GM23338 (cell line): ENCODE data around the gene NBAS. TPM values are rescaled to one million over a fixed set of nuclear protein-coding genes. Genes with fewer than 3 reads are reported as not detected.

Source experiments
- ATAC-seq: fragments of 200-7000 bp; cut with Tn5 transposase; 3 replicates; pipeline ENCODE4 v1.9.1; 2020
- DNase-seq: peaks from one replicate; pipeline ENCODE4 v3.0.0-alpha.2; 2015; ENCODE audit warnings: low spot score
- H2AFZ ChIP-seq: fragments of 200-600 bp; sonication (generic); 2 replicates; pipeline ENCODE4 v1.8.0; 2016; ENCODE audit warnings: antibody characterized with exemption, mild to moderate bottlenecking, moderate library complexity
- H3F3A ChIP-seq: fragments of 200-600 bp; sonication (generic); replicated peaks from 2 replicates; pipeline ENCODE4 v1.8.0; 2017; ENCODE audit warnings: antibody characterized with exemption, mixed run types, low read depth
- H3K27ac ChIP-seq: fragments of 200-600 bp; sonication (generic); 2 replicates; pipeline ENCODE4 v1.6.1; 2016; ENCODE audit warnings: low read depth
- H3K27me3 ChIP-seq: fragments of 200-600 bp; sonication (generic); 2 replicates; pipeline ENCODE4 v1.8.0; 2016; ENCODE audit warnings: mild to moderate bottlenecking, mixed run types, moderate library complexity; ENCODE audit not compliant: insufficient read depth
- H3K36me3 ChIP-seq: fragments of 200-600 bp; sonication (generic); 2 replicates; pipeline ENCODE4 v1.8.0; 2016; ENCODE audit warnings: mild to moderate bottlenecking; ENCODE audit not compliant: insufficient read depth
- H3K4me1 ChIP-seq: fragments of 200-600 bp; sonication (generic); 2 replicates; pipeline ENCODE4 v1.8.0; 2016; ENCODE audit warnings: mild to moderate bottlenecking, moderate library complexity; ENCODE audit not compliant: insufficient read depth
- H3K4me2 ChIP-seq: fragments of 200-600 bp; sonication (generic); 2 replicates; pipeline ENCODE4 v1.7.1; 2017; ENCODE audit warnings: mixed run types
- H3K4me3 ChIP-seq: fragments of 200-600 bp; sonication (generic); 2 replicates; pipeline ENCODE4 v1.6.1; 2016; ENCODE audit warnings: mixed run types
- H3K79me2 ChIP-seq: fragments of 200-600 bp; sonication (generic); replicated peaks from 2 replicates; pipeline ENCODE4 v1.8.0; 2017; ENCODE audit warnings: mild to moderate bottlenecking; ENCODE audit not compliant: insufficient read depth
- H3K9me2 ChIP-seq: fragments of 200-600 bp; sonication (generic); 2 replicates; pipeline ENCODE4 v1.8.0; 2017; ENCODE audit not compliant: insufficient read depth
- H4K20me1 ChIP-seq: fragments of 200-600 bp; sonication (generic); replicated peaks from 2 replicates; pipeline ENCODE4 v1.8.0; 2017; ENCODE audit warnings: mild to moderate bottlenecking; ENCODE audit not compliant: insufficient read depth
- H3K27ac Mint-ChIP-seq: 2 replicates; pipeline ENCODE4 v1.8.0; 2020; ENCODE audit warnings: inconsistent platforms, mild to moderate bottlenecking, moderate library complexity, mixed read lengths
- H3K27me3 Mint-ChIP-seq: 3 replicates; pipeline ENCODE4 v1.8.0; 2022; ENCODE audit warnings: low read depth, mild to moderate bottlenecking, moderate library complexity, mixed read lengths, inconsistent platforms; ENCODE audit not compliant: insufficient read depth, poor library complexity
- H3K36me3 Mint-ChIP-seq: 3 replicates; pipeline ENCODE4 v1.8.0; 2021; ENCODE audit warnings: low read depth, mild to moderate bottlenecking, inconsistent platforms, moderate library complexity, mixed read lengths
- H3K4me1 Mint-ChIP-seq: 3 replicates; pipeline ENCODE4 v1.8.0; 2020; ENCODE audit warnings: mild to moderate bottlenecking, inconsistent platforms, mixed read lengths
- H3K4me3 Mint-ChIP-seq: 3 replicates; pipeline ENCODE4 v1.8.0; 2021; ENCODE audit warnings: moderate library complexity, mild to moderate bottlenecking, inconsistent platforms, mixed read lengths
- H3K9me3 Mint-ChIP-seq: 3 replicates; pipeline ENCODE4 v1.8.0; 2020; ENCODE audit warnings: moderate library complexity, mild to moderate bottlenecking, inconsistent platforms, mixed read lengths
- EZH2 ChIP-seq: fragments of 200-600 bp; sonication (generic); IDR thresholded peaks from one replicate; pipeline ENCODE4 v1.8.0; 2017; ENCODE audit warnings: antibody characterized with exemption, mild to moderate bottlenecking, low read depth; ENCODE audit not compliant: unreplicated experiment
- POLR2AphosphoS5 ChIP-seq: IDR thresholded peaks from 2 replicates; pipeline ENCODE4 v1.6.1; 2016; ENCODE audit warnings: antibody characterized with exemption, low read depth
- ZNF114 ChIP-seq: fragments of 250-450 bp; sonication (Bioruptor Pico); IDR thresholded peaks from 2 replicates; pipeline ENCODE4 v1.5.0; 2020; ENCODE audit warnings: mild to moderate bottlenecking, moderate library complexity
- polyA plus RNA-seq: library from polyadenylated mRNA; unstranded; fragments of >200 nt; fragmentation: Nextera tagmentation; extraction: Ambion mirVana; gene quantifications from 2 replicates; pipeline ENCODE4 v1.2.1, GENCODE V29; 2016
- total RNA-seq: library from RNA; depleted of rRNA; stranded (reverse); fragments of >200 nt; shearing (Covaris generic); gene quantifications from 2 replicates; pipeline ENCODE4 v1.2.3, GENCODE V29; 2014
- TF ChIP-seq, protein P1 (sequence below): fragments of 250-450 bp; sonication (Bioruptor Pico); IDR thresholded peaks from 2 replicates; pipeline ENCODE4 v1.5.0; 2020; ENCODE audit warnings: mild to moderate bottlenecking, moderate library complexity
- TF ChIP-seq, protein P2 (sequence below): IDR thresholded peaks from one replicate; pipeline ENCODE4 v1.6.1; 2018; ENCODE audit warnings: antibody characterized with exemption; ENCODE audit not compliant: unreplicated experiment

Gene NBAS
- total and polyA plus RNA-seq, 2 experiments from 2014 or later = 24.8 to 38.9 TPM

DNA sequence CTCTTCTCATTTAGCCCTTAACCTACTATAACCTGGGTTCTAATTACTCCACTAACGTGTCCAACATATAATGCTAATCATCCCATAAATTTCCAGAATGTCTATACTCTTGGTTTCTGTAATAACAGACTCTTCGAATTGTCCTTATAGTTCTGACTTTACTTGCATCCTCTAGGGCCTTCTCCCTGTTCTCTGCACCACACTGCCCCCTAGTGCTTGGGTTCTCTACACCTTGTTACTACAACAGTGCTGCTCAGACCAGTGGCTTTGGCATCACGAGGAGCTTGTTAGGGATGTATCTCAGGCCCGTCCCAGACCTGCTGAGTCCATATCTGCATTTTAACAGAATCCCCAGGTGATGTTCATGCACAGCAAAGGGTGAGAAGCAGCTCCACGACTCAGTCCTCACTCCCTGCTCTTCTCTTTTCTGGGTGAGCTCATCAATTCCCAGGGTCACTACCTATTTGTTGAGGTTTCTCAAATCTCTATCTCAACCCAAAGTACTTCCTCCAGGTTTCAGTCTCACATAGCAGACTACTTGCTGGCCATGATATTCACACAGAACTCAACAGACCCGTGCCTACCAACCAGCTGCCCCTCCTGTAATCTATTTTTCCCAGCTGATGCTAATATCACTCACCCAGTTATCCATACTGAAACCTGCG is 16.1 kb upstream of the NBAS start (continued):
- TF ChIP-seq, protein P1, sequence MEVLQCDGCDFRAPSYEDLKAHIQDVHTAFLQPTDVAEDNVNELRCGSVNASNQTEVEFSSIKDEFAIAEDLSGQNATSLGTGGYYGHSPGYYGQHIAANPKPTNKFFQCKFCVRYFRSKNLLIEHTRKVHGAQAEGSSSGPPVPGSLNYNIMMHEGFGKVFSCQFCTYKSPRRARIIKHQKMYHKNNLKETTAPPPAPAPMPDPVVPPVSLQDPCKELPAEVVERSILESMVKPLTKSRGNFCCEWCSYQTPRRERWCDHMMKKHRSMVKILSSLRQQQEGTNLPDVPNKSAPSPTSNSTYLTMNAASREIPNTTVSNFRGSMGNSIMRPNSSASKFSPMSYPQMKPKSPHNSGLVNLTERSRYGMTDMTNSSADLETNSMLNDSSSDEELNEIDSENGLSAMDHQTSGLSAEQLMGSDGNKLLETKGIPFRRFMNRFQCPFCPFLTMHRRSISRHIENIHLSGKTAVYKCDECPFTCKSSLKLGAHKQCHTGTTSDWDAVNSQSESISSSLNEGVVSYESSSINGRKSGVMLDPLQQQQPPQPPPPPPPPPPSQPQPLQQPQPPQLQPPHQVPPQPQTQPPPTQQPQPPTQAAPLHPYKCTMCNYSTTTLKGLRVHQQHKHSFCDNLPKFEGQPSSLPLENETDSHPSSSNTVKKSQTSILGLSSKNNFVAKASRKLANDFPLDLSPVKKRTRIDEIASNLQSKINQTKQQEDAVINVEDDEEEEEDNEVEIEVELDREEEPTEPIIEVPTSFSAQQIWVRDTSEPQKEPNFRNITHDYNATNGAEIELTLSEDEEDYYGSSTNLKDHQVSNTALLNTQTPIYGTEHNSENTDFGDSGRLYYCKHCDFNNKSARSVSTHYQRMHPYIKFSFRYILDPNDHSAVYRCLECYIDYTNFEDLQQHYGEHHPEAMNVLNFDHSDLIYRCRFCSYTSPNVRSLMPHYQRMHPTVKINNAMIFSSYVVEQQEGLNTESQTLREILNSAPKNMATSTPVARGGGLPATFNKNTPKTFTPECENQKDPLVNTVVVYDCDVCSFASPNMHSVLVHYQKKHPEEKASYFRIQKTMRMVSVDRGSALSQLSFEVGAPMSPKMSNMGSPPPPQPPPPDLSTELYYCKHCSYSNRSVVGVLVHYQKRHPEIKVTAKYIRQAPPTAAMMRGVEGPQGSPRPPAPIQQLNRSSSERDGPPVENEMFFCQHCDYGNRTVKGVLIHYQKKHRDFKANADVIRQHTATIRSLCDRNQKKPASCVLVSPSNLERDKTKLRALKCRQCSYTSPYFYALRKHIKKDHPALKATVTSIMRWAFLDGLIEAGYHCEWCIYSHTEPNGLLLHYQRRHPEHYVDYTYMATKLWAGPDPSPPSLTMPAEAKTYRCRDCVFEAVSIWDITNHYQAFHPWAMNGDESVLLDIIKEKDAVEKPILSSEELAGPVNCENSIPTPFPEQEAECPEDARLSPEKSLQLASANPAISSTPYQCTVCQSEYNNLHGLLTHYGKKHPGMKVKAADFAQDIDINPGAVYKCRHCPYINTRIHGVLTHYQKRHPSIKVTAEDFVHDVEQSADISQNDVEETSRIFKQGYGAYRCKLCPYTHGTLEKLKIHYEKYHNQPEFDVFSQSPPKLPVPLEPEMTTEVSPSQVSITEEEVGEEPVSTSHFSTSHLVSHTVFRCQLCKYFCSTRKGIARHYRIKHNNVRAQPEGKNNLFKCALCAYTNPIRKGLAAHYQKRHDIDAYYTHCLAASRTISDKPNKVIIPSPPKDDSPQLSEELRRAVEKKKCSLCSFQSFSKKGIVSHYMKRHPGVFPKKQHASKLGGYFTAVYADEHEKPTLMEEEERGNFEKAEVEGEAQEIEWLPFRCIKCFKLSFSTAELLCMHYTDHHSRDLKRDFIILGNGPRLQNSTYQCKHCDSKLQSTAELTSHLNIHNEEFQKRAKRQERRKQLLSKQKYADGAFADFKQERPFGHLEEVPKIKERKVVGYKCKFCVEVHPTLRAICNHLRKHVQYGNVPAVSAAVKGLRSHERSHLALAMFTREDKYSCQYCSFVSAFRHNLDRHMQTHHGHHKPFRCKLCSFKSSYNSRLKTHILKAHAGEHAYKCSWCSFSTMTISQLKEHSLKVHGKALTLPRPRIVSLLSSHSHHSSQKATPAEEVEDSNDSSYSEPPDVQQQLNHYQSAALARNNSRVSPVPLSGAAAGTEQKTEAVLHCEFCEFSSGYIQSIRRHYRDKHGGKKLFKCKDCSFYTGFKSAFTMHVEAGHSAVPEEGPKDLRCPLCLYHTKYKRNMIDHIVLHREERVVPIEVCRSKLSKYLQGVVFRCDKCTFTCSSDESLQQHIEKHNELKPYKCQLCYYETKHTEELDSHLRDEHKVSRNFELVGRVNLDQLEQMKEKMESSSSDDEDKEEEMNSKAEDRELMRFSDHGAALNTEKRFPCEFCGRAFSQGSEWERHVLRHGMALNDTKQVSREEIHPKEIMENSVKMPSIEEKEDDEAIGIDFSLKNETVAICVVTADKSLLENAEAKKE (CRISPR knock-in tag) = 0 out of 2 replicates have a peak, but pooled peaks have one; percentile 14

DNA sequence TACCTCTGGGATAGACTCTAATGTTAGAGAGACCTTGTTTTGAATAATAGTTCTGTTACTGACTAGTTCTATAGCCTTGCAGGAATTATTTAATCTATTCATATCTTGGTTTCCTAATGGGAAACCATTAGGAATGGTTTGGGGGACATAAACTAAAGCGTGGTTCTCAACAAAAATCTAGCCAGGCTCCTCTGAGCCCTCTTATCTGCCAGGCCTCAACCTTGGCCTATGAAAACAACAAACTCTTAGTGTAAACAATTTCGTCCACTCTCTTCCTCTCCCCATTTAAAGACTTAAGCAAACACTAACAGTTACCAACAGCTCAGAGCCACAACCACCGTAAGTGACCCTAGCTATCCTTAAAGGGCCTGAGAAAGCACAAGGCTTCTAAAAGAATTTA is 10.6 kb upstream of the NBAS start:
- no peaks in the 10 kb centered on the region for H3F3A ChIP-seq
- TF ChIP-seq EZH2 (no peak), POLR2AphosphoS5 (no peak), ZNF114 (CRISPR knock-in tag) (no peak)
- TF ChIP-seq, protein P1 (CRISPR knock-in tag) = no peak
- TF ChIP-seq, protein P2, sequence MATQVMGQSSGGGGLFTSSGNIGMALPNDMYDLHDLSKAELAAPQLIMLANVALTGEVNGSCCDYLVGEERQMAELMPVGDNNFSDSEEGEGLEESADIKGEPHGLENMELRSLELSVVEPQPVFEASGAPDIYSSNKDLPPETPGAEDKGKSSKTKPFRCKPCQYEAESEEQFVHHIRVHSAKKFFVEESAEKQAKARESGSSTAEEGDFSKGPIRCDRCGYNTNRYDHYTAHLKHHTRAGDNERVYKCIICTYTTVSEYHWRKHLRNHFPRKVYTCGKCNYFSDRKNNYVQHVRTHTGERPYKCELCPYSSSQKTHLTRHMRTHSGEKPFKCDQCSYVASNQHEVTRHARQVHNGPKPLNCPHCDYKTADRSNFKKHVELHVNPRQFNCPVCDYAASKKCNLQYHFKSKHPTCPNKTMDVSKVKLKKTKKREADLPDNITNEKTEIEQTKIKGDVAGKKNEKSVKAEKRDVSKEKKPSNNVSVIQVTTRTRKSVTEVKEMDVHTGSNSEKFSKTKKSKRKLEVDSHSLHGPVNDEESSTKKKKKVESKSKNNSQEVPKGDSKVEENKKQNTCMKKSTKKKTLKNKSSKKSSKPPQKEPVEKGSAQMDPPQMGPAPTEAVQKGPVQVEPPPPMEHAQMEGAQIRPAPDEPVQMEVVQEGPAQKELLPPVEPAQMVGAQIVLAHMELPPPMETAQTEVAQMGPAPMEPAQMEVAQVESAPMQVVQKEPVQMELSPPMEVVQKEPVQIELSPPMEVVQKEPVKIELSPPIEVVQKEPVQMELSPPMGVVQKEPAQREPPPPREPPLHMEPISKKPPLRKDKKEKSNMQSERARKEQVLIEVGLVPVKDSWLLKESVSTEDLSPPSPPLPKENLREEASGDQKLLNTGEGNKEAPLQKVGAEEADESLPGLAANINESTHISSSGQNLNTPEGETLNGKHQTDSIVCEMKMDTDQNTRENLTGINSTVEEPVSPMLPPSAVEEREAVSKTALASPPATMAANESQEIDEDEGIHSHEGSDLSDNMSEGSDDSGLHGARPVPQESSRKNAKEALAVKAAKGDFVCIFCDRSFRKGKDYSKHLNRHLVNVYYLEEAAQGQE = no peak

More for the DNA sequence above, 10.6 kb upstream of the NBAS start:
- Histone ChIP-seq H4K20me1 (no peaks in the 10 kb centered on the region), H3K27ac (no peak overlapping the region), H3K9me2 (no peaks in the 10 kb centered on the region), H3K4me1 (no peaks in the 10 kb centered on the region), H3K4me2 (no peak overlapping the region), H2AFZ (no peak overlapping the region), H3K4me3 (no peak overlapping the region), H3K36me3 (no peaks in the 10 kb centered on the region), H3K79me2 (no peaks in the 10 kb centered on the region), H3K27me3 (no peaks in the 10 kb centered on the region)
- H3K27me3 Mint-ChIP-seq = peaks cover 3% of the 10 kb centered on the region
- no peak for DNase-seq
- H3K4me3 Mint-ChIP-seq = no peak overlapping the region
- H3K36me3 Mint-ChIP-seq = no peaks in the 10 kb centered on the region
- H3K4me1 Mint-ChIP-seq = no peaks in the 10 kb centered on the region
- no peak overlapping the region for H3K27ac Mint-ChIP-seq
- ATAC-seq = no peak
- H3K9me3 Mint-ChIP-seq = no peaks in the 10 kb centered on the region
